Vagina (tissue), 2 donors: ENCODE results near the gene ATG2B. TPM values are rescaled to one million over a fixed set of nuclear protein-coding genes. Genes with fewer than 3 reads are reported as not detected.
A peak's percentile ranks its signal among the peaks of the same experiment; 100 is the strongest.

Experiments used
- DNase-seq, 2 donors: peaks; one replicate each; pipeline ENCODE4 v3.0.0-alpha.2; 2017; ENCODE audit errors: extremely low spot score in 2 of 2
- H3K27ac ChIP-seq: fragments of 200-600 bp; sonication (generic); one replicate; pipeline ENCODE4 v1.5.1; 2019
- H3K27me3 ChIP-seq: fragments of 200-600 bp; sonication (generic); one replicate; pipeline ENCODE4 v1.5.1; 2019
- H3K36me3 ChIP-seq, 2 donors: fragments of 200-600 bp; sonication (generic); one replicate each; pipeline ENCODE4 v1.5.1; 2017 to 2019
- H3K4me1 ChIP-seq: fragments of 200-600 bp; sonication (generic); one replicate; pipeline ENCODE4 v1.5.1; 2019
- H3K4me3 ChIP-seq, 2 donors: fragments of 200-600 bp; sonication (generic); 1 replicate in 1 of 2; 2 replicates in 1 of 2; pipeline ENCODE4 v1.5.1; 2016 to 2019
- H3K9me3 ChIP-seq: fragments of 200-600 bp; sonication (generic); one replicate; pipeline ENCODE4 v1.5.1; 2019
- POLR2A ChIP-seq, 2 donors: fragments of 450-650 bp; IDR thresholded peaks; one replicate each; pipeline ENCODE4 v1.6.1; 2017; ENCODE audit warnings: antibody characterized with exemption in 2 of 2, mild to moderate bottlenecking in 2 of 2, moderate library complexity in 2 of 2
- POLR2AphosphoS5 ChIP-seq, 2 donors: sonication (generic); formaldehyde crosslinking; IDR thresholded peaks; one replicate each; pipeline ENCODE4 v1.9.0; 2017; ENCODE audit warnings: antibody characterized with exemption in 2 of 2, mild to moderate bottlenecking in 2 of 2, low read depth in 1 of 2; ENCODE audit not compliant: insufficient read depth in 1 of 2
- intact Hi-C: fragments of 100-400 bp; cut with DNase I; formaldehyde crosslinking; loops from one replicate; pipeline ENCODE4 v1.15.1; 2023
- total RNA-seq: library from RNA; depleted of rRNA; stranded (reverse); fragments of >200 nt; gene quantifications from one replicate; pipeline ENCODE4 v1.2.3, GENCODE V29; 2016
- TF ChIP-seq, protein P1 (sequence below), 3 experiments: fragments of 450-650 bp in 2 of 3; fragments of 200-600 bp in 1 of 3; sonication (generic) in 1 of 3; IDR thresholded peaks; one replicate each; pipeline ENCODE4 v1.5.1; 2017 to 2019; ENCODE audit warnings: antibody characterized with exemption in 3 of 3, mild to moderate bottlenecking in 2 of 3, moderate library complexity in 2 of 3

The ATG2B gene
- total RNA-seq, 1 donor from 2014 or later = 32.2 TPM

DNA sequence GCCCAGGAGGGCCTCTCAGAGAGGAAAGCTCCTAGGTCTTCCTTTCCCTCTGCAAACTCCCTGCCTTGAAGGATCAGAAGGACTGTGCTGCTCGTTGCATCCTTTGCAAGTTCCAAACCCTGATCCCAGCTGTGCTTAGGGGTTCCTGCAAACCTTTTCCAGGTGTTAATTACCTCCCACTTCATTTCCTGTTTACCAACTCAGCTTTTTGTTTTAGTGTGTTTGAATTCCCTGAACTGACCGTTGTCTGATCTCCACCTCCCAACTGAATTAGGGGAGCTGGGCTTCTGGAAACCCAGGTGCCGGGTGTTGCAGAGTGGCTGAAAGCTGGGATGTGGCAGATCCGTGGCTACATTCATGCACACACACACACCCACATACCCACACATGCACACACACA is 127.7 kb downstream of the ATG2B start:
- H3K4me1 ChIP-seq = peaks cover 12% of the 10 kb centered on the region
- H3K9me3 ChIP-seq = no peaks in the 10 kb centered on the region
- TF ChIP-seq, protein P1, sequence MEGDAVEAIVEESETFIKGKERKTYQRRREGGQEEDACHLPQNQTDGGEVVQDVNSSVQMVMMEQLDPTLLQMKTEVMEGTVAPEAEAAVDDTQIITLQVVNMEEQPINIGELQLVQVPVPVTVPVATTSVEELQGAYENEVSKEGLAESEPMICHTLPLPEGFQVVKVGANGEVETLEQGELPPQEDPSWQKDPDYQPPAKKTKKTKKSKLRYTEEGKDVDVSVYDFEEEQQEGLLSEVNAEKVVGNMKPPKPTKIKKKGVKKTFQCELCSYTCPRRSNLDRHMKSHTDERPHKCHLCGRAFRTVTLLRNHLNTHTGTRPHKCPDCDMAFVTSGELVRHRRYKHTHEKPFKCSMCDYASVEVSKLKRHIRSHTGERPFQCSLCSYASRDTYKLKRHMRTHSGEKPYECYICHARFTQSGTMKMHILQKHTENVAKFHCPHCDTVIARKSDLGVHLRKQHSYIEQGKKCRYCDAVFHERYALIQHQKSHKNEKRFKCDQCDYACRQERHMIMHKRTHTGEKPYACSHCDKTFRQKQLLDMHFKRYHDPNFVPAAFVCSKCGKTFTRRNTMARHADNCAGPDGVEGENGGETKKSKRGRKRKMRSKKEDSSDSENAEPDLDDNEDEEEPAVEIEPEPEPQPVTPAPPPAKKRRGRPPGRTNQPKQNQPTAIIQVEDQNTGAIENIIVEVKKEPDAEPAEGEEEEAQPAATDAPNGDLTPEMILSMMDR (IDR thresholded peaks at IDR 0.05) = no peak
- TF ChIP-seq POLR2AphosphoS5 (IDR thresholded peaks at IDR 0.05; ENCODE audit: insufficient read depth in 1 of 2, low read depth in 1 of 2) (no peak), POLR2A (IDR thresholded peaks at IDR 0.05) (no peak)
- no peak for DNase-seq
- no peak overlapping the region for H3K4me3 ChIP-seq
- intact Hi-C loops = no loop called here
- peak overlapping the region; percentile 69 for H3K27ac ChIP-seq
- H3K27me3 ChIP-seq = no peaks in the 10 kb centered on the region
- H3K36me3 ChIP-seq = peaks cover 0 to 26% of the 10 kb centered on the region in 2 donors

DNA sequence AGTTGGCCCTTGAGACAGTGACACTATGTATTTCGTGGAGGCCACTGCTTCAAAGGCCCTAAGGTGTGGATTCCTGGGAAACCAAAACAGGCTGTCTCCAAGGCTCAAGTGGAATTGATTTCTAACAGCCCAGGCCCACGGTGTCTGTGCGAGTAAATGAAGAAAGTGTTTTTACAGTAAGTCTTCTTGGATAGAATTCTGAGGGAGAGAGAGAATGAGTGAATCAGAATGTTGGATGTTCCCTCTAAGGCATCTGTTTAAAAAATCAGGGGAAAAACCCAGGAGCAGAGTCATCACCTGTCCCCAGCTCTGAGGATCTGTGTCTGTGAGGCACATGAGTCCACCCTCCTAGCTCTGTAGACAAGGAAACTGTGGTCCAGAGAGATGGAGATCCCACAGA is 129.5 kb downstream of the ATG2B start:
- intact Hi-C loops = no loop called here

DNA sequence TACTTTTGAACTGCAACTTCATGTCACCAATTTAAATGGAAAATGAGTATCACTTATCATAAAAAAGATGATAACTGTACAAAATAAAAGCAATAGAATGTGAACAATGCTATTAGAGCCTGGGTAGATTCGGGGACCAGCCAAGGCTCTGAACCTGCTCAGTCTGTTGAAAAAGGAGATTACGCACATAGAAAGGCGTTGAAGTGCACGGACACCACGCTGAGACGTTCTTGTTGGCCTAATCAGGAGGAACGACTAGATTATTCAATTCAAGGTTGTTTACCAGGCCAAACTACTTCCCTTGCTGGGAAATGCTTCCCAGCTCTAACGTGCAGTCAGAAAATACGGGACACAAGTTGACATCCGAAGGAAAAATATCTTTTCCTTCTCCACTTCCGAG is 130.6 kb downstream of the ATG2B start:
- no peak for DNase-seq
- Histone ChIP-seq H3K9me3 (no peaks in the 10 kb centered on the region), H3K27me3 (no peaks in the 10 kb centered on the region), H3K27ac (peak overlapping the region; percentile 42), H3K4me3 (no peak overlapping the region), H3K36me3 (peaks cover 0 to 6% of the 10 kb centered on the region in 2 donors), H3K4me1 (peaks cover 12% of the 10 kb centered on the region)
- TF ChIP-seq, protein P1 (IDR thresholded peaks at IDR 0.05) = no peak
- TF ChIP-seq POLR2AphosphoS5 (IDR thresholded peaks at IDR 0.05; ENCODE audit: insufficient read depth in 1 of 2, low read depth in 1 of 2) = no peak
- no peak for TF ChIP-seq POLR2A (IDR thresholded peaks at IDR 0.05)
- intact Hi-C loops = no loop called here

More for the DNA sequence above, 129.5 kb downstream of the ATG2B start:
- TF ChIP-seq POLR2AphosphoS5 (IDR thresholded peaks at IDR 0.05; ENCODE audit: insufficient read depth in 1 of 2, low read depth in 1 of 2) (no peak), POLR2A (IDR thresholded peaks at IDR 0.05) (no peak)
- TF ChIP-seq, protein P1 (IDR thresholded peaks at IDR 0.05) = no peak
- DNase-seq = no peak
- no peak overlapping the region for H3K4me3 ChIP-seq
- peaks cover 12% of the 10 kb centered on the region for H3K4me1 ChIP-seq
- H3K27ac ChIP-seq = peak overlapping the region; percentile 69
- no peaks in the 10 kb centered on the region for H3K9me3 ChIP-seq
- H3K27me3 ChIP-seq = no peaks in the 10 kb centered on the region
- peaks cover 0 to 10% of the 10 kb centered on the region in 2 donors for H3K36me3 ChIP-seq

DNA sequence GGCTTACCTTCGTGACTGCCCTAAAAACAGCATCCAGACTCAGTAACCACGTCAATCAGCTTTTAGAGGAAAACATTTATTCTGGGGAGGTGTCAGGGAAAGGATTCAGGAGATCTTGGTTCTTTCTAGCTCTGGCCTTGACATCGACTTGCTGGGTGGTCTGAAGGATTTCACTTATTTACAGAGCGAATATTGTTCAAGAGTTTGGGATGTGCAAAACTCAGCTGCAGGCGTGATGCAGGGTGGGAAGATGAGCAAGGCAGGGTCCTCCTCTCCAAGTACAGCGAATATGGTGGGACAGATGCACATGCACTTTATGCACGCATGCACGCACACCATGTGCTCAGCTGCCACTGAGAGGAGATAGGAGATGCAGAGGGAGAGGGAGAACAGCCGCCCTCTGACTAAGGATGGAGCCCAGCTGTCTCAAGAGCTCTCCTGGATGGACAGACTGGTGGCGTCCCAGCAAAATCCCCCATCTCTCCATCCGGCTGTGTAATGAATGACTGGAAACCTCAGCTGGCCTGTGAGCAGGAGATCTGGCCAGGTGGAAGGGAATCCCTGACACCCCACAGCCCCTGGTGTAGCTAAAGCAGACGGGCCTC is 131.5 kb downstream of the ATG2B start:
- TF ChIP-seq POLR2AphosphoS5 (IDR thresholded peaks at IDR 0.05; ENCODE audit: insufficient read depth in 1 of 2, low read depth in 1 of 2) = no peak
- no peak for TF ChIP-seq POLR2A (IDR thresholded peaks at IDR 0.05)
- TF ChIP-seq, protein P1 (IDR thresholded peaks at IDR 0.05) = no peak
- no peaks in the 10 kb centered on the region for H3K9me3 ChIP-seq
- H3K36me3 ChIP-seq = peaks cover 0 to 6% of the 10 kb centered on the region in 2 donors
- peaks cover 12% of the 10 kb centered on the region for H3K4me1 ChIP-seq
- no peaks in the 10 kb centered on the region for H3K27me3 ChIP-seq
- DNase-seq = no peak
- H3K4me3 ChIP-seq = no peak overlapping the region
- peak overlapping the region; percentile 40 for H3K27ac ChIP-seq
- intact Hi-C loops = no loop called here

DNA sequence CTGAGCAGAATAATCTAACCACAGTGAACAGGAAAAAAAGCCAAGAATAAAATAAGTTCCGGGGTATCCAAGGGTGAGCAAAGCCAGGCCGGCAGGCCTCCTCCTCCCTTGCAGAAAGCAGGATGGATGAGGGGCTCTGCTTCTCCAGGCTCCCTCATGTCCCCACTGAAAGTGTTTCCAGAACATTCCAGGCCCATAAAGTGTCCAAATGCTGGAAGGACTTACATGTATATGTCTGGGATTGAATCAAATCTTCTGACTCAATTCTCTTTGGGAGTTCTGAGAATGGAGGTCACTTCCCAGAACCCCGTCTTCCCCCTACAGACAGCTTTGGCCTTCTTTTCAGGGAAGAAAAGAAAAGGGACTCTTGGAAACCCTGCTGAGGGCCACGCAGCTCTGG is 132.1 kb downstream of the ATG2B start:
- peak overlapping the region; percentile 40 for H3K27ac ChIP-seq
- no peak for TF ChIP-seq POLR2A (IDR thresholded peaks at IDR 0.05)
- TF ChIP-seq, protein P1 (IDR thresholded peaks at IDR 0.05) = no peak
- no peak for TF ChIP-seq POLR2AphosphoS5 (IDR thresholded peaks at IDR 0.05; ENCODE audit: insufficient read depth in 1 of 2, low read depth in 1 of 2)
- H3K4me3 ChIP-seq = no peak overlapping the region
- peaks cover 13% of the 10 kb centered on the region for H3K4me1 ChIP-seq
- no peaks in the 10 kb centered on the region for H3K27me3 ChIP-seq
- DNase-seq = no peak
- intact Hi-C loops = no loop called here
- H3K9me3 ChIP-seq = no peaks in the 10 kb centered on the region
- H3K36me3 ChIP-seq = peaks cover 0 to 6% of the 10 kb centered on the region in 2 donors
